ENCODE data around the gene CEL.

The CEL gene

DNA sequence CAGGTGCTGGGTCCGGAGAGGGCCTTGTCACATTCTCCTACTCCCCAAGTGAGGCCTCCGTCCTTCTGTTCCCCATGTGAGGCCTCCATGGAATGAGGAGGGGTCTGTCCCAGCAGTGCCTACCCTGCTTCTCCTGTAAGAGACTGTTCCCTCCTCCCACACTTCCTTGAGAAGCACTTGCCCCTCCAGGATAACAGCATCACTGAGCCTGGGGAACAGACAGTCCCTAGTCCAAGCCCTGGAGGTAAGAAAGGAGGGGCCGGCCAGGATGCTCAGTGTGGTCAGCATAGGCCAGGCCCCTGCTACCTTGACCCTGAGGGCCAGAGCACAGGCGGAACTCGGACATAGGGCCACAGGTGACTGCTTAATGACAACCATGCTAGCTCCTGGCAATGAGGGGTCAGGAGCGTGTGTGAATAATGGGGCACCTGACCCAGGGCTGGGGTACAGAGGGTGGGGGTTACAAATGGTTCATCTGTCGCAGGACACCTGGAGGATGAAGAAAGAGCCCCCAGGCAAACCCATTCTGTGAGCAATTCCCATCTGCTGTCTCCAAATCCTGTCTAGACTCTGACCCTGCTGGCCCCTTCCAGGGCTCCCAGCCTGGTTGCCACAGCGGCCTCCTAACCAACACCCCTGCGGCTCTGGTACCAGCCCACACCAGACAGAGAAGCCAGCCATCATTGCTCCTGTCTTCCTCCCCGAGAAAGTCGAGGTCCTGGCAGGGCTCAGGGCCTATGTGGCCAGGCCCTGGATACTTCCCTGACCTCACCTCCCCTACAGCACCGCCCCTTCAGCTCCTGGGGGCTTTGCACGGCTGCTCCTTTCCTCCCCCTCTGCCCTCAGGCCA lies 39.0 kb downstream of the CEL start:
- H3K4me1 ChIP-seq (ENCODE audit: control insufficient read depth in 1 of 2, insufficient read depth in 2 of 2, low read length in 2 of 2), result no peaks in the 10 kb centered on the region
- peaks cover 0 to 10% of the 10 kb centered on the region in 2 donors for H3K9me3 ChIP-seq (ENCODE audit: control insufficient read depth in 1 of 2, low read length in 2 of 2)
- no peaks in the 10 kb centered on the region for H3K27me3 ChIP-seq (ENCODE audit: low read depth, low read length)
- H3K27ac ChIP-seq (ENCODE audit: low read length), result no peak overlapping the region
- H3K4me3 ChIP-seq (ENCODE audit: low read depth in 1 of 2, low read length in 2 of 2), result no peak overlapping the region
- H3K36me3 ChIP-seq (ENCODE audit: control insufficient read depth in 1 of 2, insufficient read depth in 2 of 2, low read length in 2 of 2), result peaks cover 62 to 95% of the 10 kb centered on the region in 2 donors

DNA sequence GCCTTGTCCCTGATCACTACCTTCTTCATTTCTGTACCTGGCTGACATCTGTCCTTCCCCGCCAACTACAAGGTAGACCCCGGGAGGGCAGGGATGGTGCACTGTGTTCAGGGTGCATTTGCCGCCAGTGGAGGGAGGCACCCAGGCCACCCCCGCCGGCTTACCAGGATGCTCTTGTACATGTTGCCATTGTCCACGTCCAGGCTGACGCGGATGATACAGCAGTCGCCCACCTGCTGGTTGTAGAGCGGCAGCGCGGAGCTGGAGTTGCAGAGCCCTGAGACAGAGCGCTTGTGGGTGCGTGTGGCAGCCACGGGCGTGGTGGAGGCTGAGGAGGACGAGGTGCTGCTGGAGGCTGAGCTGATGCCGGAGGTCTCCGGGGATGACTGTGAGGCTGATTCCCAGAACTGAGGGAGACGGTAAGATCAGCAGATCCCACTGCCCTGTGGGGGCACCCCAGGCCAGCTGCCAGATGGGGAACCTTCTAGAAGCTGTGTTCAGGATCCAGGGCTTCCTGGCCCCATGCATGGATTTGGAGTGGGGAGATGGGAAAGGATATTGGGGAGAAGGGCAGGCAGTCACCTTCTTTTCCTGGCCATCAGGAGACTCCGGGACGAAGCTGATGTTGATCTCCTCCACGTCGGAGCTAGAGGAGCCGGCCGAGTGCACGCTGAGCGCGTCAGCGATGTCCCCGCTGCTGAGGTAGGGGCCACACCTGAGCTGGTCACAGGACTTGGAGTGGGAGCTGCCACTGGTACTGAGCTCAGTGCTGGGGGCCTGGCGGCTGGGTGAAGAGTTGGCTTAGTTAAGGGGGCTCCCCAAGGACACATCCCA lies 39.8 kb downstream of the CEL start:
- Histone ChIP-seq H3K4me1 (ENCODE audit: control insufficient read depth in 1 of 2, insufficient read depth in 2 of 2, low read length in 2 of 2) (no peaks in the 10 kb centered on the region), H3K9me3 (ENCODE audit: control insufficient read depth in 1 of 2, low read length in 2 of 2) (peaks cover 0 to 2% of the 10 kb centered on the region in 2 donors), H3K36me3 (ENCODE audit: control insufficient read depth in 1 of 2, insufficient read depth in 2 of 2, low read length in 2 of 2) (peaks cover 70 to 96% of the 10 kb centered on the region in 2 donors), H3K27me3 (ENCODE audit: low read depth, low read length) (no peaks in the 10 kb centered on the region), H3K27ac (ENCODE audit: low read length) (no peak overlapping the region), H3K4me3 (ENCODE audit: low read depth in 1 of 2, low read length in 2 of 2) (no peak overlapping the region)

DNA sequence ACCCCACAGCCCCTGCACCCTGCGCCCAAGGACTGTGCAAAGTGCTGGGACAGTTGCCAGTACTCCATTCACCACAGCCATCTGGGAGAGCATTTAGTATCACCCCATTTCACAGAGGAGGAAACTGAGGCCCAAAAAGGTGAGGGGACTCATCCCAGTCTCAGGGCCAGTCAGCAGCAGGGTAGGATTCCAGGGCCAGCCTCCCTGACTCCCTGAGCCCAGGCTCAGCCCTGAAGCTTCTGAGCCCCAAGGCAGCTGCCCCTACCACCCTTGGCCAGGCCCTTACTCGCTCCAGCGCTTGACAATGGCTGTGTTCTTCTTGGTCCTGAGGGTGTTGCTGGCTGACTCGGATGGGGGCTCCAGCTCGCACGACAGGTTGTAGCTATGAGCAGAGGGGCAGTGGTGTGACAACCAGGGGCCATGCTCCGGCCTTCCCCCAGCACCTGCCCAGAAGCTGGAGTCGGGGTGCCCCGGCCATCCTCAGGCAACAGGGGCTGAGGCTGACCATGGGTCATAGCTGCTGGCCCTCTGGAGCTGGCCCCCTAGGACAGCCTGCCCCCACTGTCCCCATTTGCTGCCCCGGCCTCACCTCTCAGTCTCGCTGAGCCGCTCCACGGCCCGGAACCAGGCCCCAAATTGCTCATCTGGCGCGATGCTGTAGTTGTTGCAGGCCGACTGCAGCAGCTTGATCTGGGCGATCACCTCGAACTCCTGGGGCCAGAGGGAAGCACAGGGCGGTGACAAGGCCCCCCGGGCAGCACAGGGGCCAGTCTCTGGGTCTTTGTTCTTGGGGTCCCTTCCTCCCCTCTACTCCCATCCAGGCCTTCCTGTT lies 40.6 kb downstream of the CEL start:
- no peaks in the 10 kb centered on the region for H3K27me3 ChIP-seq (ENCODE audit: low read depth, low read length)
- no peaks in the 10 kb centered on the region for H3K4me1 ChIP-seq (ENCODE audit: control insufficient read depth in 1 of 2, insufficient read depth in 2 of 2, low read length in 2 of 2)
- no peak overlapping the region for H3K27ac ChIP-seq (ENCODE audit: low read length)
- H3K4me3 ChIP-seq (ENCODE audit: low read depth in 1 of 2, low read length in 2 of 2), result no peak overlapping the region
- H3K36me3 ChIP-seq (ENCODE audit: control insufficient read depth in 1 of 2, insufficient read depth in 2 of 2, low read length in 2 of 2), result peaks cover 76 to 98% of the 10 kb centered on the region in 2 donors
- no peaks in the 10 kb centered on the region for H3K9me3 ChIP-seq (ENCODE audit: control insufficient read depth in 1 of 2, low read length in 2 of 2)

DNA sequence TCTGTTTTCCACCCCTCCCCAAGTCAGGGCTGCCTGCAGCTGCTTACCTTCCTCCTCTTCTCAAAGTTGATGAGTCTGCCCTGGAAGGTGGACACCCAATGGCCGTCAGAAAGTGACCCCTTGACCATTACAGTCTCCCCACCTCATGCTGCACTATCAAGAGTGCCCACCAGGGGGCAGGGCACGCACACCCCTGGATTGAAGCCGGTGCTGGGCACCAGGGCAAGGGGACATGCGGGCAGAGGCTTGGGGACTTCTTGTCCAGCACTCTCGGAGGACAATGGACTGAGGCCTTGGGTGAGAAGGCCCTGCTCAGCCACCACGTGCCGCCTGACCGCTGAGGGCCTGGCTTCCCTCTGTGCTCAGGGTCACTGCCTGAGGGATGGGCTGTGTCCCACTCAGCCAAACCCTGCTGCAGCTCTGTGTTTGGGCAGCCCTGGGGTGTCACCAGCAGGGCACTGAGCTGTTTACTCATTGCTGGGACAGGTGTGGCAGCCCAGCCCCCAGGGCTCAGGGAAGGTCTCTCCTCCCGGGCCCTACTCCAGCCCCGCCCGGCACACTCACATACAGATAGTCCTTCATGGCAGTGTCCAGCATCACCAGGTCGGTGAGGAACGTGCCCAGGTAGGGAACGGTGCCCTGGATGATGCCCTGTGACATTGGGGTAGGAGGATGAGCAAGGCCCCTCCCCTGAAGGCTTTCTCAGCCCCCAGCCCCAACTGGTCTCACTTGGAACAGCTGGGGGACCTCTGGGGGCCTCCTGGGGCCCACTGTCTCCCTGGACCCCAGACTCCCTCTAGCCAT lies 41.6 kb downstream of the CEL start:
- Histone ChIP-seq H3K4me1 (ENCODE audit: control insufficient read depth in 1 of 2, insufficient read depth in 2 of 2, low read length in 2 of 2) (no peaks in the 10 kb centered on the region), H3K9me3 (ENCODE audit: control insufficient read depth in 1 of 2, low read length in 2 of 2) (no peaks in the 10 kb centered on the region), H3K27ac (ENCODE audit: low read length) (no peak overlapping the region), H3K27me3 (ENCODE audit: low read depth, low read length) (no peaks in the 10 kb centered on the region), H3K4me3 (ENCODE audit: low read depth in 1 of 2, low read length in 2 of 2) (no peak overlapping the region), H3K36me3 (ENCODE audit: control insufficient read depth in 1 of 2, insufficient read depth in 2 of 2, low read length in 2 of 2) (peaks cover 76 to 98% of the 10 kb centered on the region in 2 donors)

DNA sequence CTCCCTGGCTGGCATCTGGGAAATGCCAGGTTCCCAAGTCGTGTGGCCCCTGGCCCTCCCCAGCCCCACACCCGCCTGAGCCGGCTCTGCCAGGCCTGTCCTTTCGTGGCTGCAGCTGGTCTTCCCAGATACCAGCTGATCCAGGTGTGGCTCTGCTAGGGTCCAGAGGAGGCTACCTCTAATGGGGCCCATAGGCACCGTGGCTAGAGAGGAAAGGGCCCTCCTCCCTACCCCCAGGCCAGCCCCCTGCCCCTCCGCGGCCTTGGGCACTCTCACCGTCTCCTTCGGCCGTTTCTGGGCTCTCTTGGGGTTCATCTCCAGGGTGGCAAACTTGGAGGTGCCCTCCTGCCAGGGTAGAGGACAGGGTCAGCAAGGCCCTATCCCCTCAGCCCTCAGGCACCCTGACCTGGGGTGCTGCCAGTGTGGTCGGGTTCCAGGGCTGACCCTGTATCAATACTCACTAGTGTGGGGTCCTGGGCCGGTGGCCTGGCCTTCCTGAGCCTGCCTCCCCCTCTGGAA lies 42.3 kb downstream of the CEL start:
- Histone ChIP-seq H3K4me1 (ENCODE audit: control insufficient read depth in 1 of 2, insufficient read depth in 2 of 2, low read length in 2 of 2) (no peaks in the 10 kb centered on the region), H3K9me3 (ENCODE audit: control insufficient read depth in 1 of 2, low read length in 2 of 2) (no peaks in the 10 kb centered on the region), H3K4me3 (ENCODE audit: low read depth in 1 of 2, low read length in 2 of 2) (no peak overlapping the region), H3K27me3 (ENCODE audit: low read depth, low read length) (no peaks in the 10 kb centered on the region), H3K36me3 (ENCODE audit: control insufficient read depth in 1 of 2, insufficient read depth in 2 of 2, low read length in 2 of 2) (peaks cover 75 to 98% of the 10 kb centered on the region in 2 donors), H3K27ac (ENCODE audit: low read length) (no peak overlapping the region)

DNA sequence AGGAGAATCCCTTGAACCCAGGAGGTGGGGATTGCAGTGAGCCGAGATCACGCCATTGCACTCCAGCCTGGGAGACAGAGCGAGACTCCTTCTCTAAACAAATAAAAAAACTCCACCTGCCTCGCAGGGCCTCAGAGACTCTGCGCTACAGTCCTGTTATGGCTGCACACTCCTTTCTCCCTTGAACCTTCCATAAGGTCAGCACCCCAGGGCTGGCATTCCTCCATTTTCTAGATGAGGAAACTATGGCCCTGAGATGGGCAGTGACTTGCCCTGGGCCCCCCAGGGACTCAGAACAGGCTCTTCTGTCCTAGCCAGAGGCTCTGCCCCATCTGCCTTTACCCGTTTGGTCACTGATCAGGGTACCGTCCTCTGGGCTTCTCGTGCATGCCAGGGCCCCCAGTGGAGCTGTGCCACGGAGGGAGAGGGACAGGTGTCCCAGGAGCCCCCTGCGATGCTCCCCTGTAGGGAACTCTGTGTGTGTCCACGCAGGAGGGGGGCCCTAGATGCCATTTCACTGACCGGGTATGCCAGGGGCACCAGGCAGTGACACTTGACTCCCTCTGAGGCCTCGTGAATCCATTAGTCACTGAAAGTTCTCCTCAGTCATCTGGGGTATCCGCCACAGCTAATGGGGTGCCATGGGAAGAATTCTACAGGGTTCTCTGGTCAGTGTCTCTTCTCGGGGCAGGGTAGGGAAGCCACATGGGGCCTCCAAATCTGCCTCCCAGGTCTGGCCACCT lies 43.1 kb downstream of the CEL start:
- no peaks in the 10 kb centered on the region for H3K27me3 ChIP-seq (ENCODE audit: low read depth, low read length)
- H3K9me3 ChIP-seq (ENCODE audit: control insufficient read depth in 1 of 2, low read length in 2 of 2), result no peaks in the 10 kb centered on the region
- no peak overlapping the region for H3K4me3 ChIP-seq (ENCODE audit: low read depth in 1 of 2, low read length in 2 of 2)
- H3K4me1 ChIP-seq (ENCODE audit: control insufficient read depth in 1 of 2, insufficient read depth in 2 of 2, low read length in 2 of 2), result no peaks in the 10 kb centered on the region
- no peak overlapping the region for H3K27ac ChIP-seq (ENCODE audit: low read length)
- peaks cover 74 to 98% of the 10 kb centered on the region in 2 donors for H3K36me3 ChIP-seq (ENCODE audit: control insufficient read depth in 1 of 2, insufficient read depth in 2 of 2, low read length in 2 of 2)

DNA sequence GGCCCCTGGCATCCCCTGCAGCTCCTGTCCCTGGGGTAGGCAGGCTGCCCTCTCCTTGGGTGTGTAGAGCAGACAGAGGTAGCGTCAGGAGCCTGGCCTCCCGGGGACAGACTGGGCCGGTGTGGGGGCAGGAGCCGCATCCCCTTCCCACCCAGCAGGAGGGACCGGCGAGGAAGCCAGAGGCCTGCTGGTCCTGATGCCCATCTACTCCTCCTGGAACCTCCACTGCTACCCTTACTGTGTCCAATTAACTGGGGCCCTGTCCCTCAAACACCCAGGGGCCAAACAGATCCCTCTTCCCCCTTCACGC lies 43.6 kb downstream of the CEL start:
- peaks cover 74 to 98% of the 10 kb centered on the region in 2 donors for H3K36me3 ChIP-seq (ENCODE audit: control insufficient read depth in 1 of 2, insufficient read depth in 2 of 2, low read length in 2 of 2)
- H3K27ac ChIP-seq (ENCODE audit: low read length), result no peak overlapping the region
- no peak overlapping the region for H3K4me3 ChIP-seq (ENCODE audit: low read depth in 1 of 2, low read length in 2 of 2)
- H3K9me3 ChIP-seq (ENCODE audit: control insufficient read depth in 1 of 2, low read length in 2 of 2), result no peaks in the 10 kb centered on the region
- no peaks in the 10 kb centered on the region for H3K27me3 ChIP-seq (ENCODE audit: low read depth, low read length)
- H3K4me1 ChIP-seq (ENCODE audit: control insufficient read depth in 1 of 2, insufficient read depth in 2 of 2, low read length in 2 of 2), result no peaks in the 10 kb centered on the region

DNA sequence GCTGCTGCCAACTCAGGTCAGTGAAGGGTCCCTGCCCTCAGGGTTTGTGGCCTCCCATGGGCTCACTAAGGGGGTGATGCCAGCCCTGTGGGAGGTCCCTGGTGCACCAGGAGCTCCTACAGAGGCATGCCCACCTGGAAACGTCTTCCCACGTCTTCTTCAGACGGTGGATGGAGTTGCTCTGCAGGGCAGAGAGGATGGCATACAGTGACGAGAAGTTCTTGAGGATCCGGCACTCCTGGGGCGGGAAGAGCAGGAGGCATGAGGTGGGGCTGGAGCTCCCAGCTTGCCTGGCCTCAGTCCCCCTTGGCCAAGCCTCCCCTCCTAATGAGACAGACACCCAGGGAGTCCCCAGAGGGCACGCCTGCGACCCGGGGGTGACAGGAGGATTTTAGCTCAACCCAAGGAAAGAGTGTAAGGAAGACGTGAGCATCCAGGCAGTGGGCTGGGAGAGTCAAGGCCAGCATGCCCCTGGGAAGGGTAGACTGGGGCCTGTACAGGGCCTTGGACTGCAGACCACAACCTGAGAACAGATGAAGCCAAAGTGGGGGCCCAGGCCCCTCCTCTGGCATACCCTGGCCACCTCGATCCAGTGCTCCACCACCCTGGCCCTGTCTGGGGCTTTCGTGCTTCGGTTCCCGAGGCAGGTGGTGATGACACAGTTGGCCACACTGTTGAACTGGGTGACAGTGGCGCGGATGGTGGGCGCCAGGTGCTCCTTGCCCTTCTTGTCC lies 44.9 kb downstream of the CEL start:
- H3K9me3 ChIP-seq (ENCODE audit: control insufficient read depth in 1 of 2, low read length in 2 of 2), result no peaks in the 10 kb centered on the region
- H3K4me3 ChIP-seq (ENCODE audit: low read depth in 1 of 2, low read length in 2 of 2), result no peak overlapping the region
- H3K36me3 ChIP-seq (ENCODE audit: control insufficient read depth in 1 of 2, insufficient read depth in 2 of 2, low read length in 2 of 2), result peaks cover 65 to 90% of the 10 kb centered on the region in 2 donors
- no peak overlapping the region for H3K27ac ChIP-seq (ENCODE audit: low read length)
- no peaks in the 10 kb centered on the region for H3K27me3 ChIP-seq (ENCODE audit: low read depth, low read length)
- H3K4me1 ChIP-seq (ENCODE audit: control insufficient read depth in 1 of 2, insufficient read depth in 2 of 2, low read length in 2 of 2), result no peaks in the 10 kb centered on the region

DNA sequence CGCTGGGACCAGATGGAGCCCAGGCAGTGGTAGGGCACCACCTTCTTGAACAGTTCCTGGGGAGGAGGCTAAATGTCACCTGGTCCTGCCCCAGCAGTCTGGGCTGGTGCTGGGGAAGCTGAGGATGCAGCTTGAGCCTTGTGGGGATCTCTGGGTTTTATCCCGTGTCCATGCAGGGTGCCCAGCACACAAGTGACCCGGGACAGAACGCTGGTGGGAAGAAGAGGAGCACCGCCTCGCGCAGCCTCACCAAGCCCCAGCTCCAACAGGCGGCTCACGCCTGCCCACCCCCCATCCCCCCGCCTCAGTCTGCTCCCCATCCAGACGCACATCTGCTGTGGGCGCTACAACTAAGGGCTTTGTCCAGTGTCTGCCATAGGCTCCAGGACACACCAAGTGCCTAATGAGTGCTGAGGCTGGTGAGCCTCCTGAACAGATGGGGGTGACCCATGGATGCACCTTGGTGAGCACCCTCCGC lies 45.5 kb downstream of the CEL start:
- no peak overlapping the region for H3K27ac ChIP-seq (ENCODE audit: low read length)
- H3K27me3 ChIP-seq (ENCODE audit: low read depth, low read length), result no peaks in the 10 kb centered on the region
- H3K36me3 ChIP-seq (ENCODE audit: control insufficient read depth in 1 of 2, insufficient read depth in 2 of 2, low read length in 2 of 2), result peaks cover 62 to 87% of the 10 kb centered on the region in 2 donors
- no peak overlapping the region for H3K4me3 ChIP-seq (ENCODE audit: low read depth in 1 of 2, low read length in 2 of 2)
- H3K9me3 ChIP-seq (ENCODE audit: control insufficient read depth in 1 of 2, low read length in 2 of 2), result no peaks in the 10 kb centered on the region
- no peaks in the 10 kb centered on the region for H3K4me1 ChIP-seq (ENCODE audit: control insufficient read depth in 1 of 2, insufficient read depth in 2 of 2, low read length in 2 of 2)
